Vagina (tissue), 2 donors: ENCODE measurements around the gene ART1. TPM values are rescaled to one million over a fixed set of nuclear protein-coding genes. Genes with fewer than 3 reads are reported as not detected.

ENCODE experiments used
- DNase-seq, 2 donors: peaks; one replicate each; pipeline ENCODE4 v3.0.0-alpha.2; 2017; ENCODE audit errors: extremely low spot score in 2 of 2
- H3K27ac ChIP-seq: fragments of 200-600 bp; sonication (generic); one replicate; pipeline ENCODE4 v1.5.1; 2019
- H3K27me3 ChIP-seq: fragments of 200-600 bp; sonication (generic); one replicate; pipeline ENCODE4 v1.5.1; 2019
- H3K36me3 ChIP-seq, 2 donors: fragments of 200-600 bp; sonication (generic); one replicate each; pipeline ENCODE4 v1.5.1; 2017 to 2019
- H3K4me1 ChIP-seq: fragments of 200-600 bp; sonication (generic); one replicate; pipeline ENCODE4 v1.5.1; 2019
- H3K4me3 ChIP-seq, 2 donors: fragments of 200-600 bp; sonication (generic); 1 replicate in 1 of 2; 2 replicates in 1 of 2; pipeline ENCODE4 v1.5.1; 2016 to 2019
- H3K9me3 ChIP-seq: fragments of 200-600 bp; sonication (generic); one replicate; pipeline ENCODE4 v1.5.1; 2019
- POLR2A ChIP-seq, 2 donors: fragments of 450-650 bp; IDR thresholded peaks; one replicate each; pipeline ENCODE4 v1.6.1; 2017; ENCODE audit warnings: antibody characterized with exemption in 2 of 2, mild to moderate bottlenecking in 2 of 2, moderate library complexity in 2 of 2
- POLR2AphosphoS5 ChIP-seq, 2 donors: sonication (generic); formaldehyde crosslinking; IDR thresholded peaks; one replicate each; pipeline ENCODE4 v1.9.0; 2017; ENCODE audit warnings: antibody characterized with exemption in 2 of 2, mild to moderate bottlenecking in 2 of 2, low read depth in 1 of 2; ENCODE audit not compliant: insufficient read depth in 1 of 2
- intact Hi-C: fragments of 100-400 bp; cut with DNase I; formaldehyde crosslinking; loops from one replicate; pipeline ENCODE4 v1.15.1; 2023
- total RNA-seq: library from RNA; depleted of rRNA; stranded (reverse); fragments of >200 nt; gene quantifications from one replicate; pipeline ENCODE4 v1.2.3, GENCODE V29; 2016
- TF ChIP-seq, protein P1 (sequence below), 3 experiments: fragments of 450-650 bp in 2 of 3; fragments of 200-600 bp in 1 of 3; sonication (generic) in 1 of 3; IDR thresholded peaks; one replicate each; pipeline ENCODE4 v1.5.1; 2017 to 2019; ENCODE audit warnings: antibody characterized with exemption in 3 of 3, mild to moderate bottlenecking in 2 of 3, moderate library complexity in 2 of 3

Gene ART1
- total RNA-seq, 1 donor from 2014 or later, result not detected

DNA sequence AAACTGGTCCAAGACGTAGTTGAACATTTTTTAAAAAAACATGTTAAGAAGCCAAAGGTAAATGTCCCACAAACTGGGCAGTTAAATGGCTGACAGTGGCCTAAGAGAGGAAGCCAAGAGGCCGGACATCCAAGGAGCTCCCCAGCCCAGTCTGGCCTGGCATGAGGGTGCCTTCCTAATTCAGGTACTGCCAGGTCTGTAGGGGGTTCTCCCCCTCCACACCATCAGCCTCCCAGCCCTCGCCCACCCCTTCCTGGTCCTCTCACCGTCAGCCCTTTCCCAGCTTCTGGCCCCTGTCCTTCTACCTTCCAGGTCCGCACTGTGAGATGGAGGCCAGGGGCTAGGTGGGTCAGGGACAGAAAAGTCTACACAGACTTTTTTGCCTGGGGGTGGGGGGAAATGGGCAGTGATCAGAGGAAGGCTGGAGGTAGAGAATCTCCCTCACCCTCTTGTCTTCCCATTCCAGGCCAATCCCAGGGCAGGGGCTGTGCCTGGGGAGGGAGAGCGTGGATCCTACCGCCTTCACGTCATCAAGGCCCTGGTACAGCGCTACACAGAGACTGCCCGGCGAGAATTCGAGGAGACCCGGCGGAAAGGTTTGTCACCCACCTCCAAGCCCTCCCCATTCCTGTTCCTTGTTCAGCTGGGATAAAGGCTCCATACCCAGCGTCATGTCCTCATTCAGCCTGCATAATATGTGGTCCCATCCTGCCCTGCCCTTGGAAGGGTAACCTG lies 9.1 kb upstream of the ART1 start:
- TF ChIP-seq POLR2AphosphoS5 (IDR thresholded peaks at IDR 0.05; ENCODE audit: insufficient read depth in 1 of 2, low read depth in 1 of 2) (no peak), POLR2A (IDR thresholded peaks at IDR 0.05) (no peak)
- TF ChIP-seq, protein P1, sequence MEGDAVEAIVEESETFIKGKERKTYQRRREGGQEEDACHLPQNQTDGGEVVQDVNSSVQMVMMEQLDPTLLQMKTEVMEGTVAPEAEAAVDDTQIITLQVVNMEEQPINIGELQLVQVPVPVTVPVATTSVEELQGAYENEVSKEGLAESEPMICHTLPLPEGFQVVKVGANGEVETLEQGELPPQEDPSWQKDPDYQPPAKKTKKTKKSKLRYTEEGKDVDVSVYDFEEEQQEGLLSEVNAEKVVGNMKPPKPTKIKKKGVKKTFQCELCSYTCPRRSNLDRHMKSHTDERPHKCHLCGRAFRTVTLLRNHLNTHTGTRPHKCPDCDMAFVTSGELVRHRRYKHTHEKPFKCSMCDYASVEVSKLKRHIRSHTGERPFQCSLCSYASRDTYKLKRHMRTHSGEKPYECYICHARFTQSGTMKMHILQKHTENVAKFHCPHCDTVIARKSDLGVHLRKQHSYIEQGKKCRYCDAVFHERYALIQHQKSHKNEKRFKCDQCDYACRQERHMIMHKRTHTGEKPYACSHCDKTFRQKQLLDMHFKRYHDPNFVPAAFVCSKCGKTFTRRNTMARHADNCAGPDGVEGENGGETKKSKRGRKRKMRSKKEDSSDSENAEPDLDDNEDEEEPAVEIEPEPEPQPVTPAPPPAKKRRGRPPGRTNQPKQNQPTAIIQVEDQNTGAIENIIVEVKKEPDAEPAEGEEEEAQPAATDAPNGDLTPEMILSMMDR (IDR thresholded peaks at IDR 0.05), result no peak
- no peak for DNase-seq
- Histone ChIP-seq H3K27me3 (no peaks in the 10 kb centered on the region), H3K4me1 (no peaks in the 10 kb centered on the region), H3K9me3 (no peaks in the 10 kb centered on the region), H3K36me3 (no peaks in the 10 kb centered on the region), H3K27ac (no peak overlapping the region), H3K4me3 (no peak overlapping the region)
- intact Hi-C loops, result no loop called here

DNA sequence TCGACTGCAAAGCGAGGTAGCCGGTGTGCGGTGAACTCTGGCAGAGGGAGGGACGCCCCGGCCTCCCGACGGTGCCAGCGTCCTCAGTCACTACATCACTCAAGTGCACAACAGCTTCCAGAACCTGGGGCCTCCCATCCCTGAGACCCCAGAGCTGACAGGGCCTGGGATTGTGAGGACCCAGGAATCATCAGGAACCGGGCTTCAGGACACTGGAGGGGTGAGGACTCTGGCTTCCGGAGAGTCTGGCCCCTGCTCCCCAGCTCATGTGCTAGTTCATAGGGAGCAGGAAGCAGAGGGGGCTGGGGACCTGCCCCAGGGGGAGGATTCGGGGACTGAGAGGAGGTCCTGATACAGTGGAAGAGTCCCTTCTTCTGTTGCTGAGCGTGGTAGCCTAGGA lies 7.7 kb upstream of the ART1 start:
- Histone ChIP-seq H3K4me1 (peaks cover 4% of the 10 kb centered on the region), H3K4me3 (no peak overlapping the region), H3K27ac (no peak overlapping the region), H3K27me3 (no peaks in the 10 kb centered on the region), H3K36me3 (no peaks in the 10 kb centered on the region), H3K9me3 (no peaks in the 10 kb centered on the region)
- intact Hi-C loops, result no loop called here
- TF ChIP-seq POLR2AphosphoS5 (IDR thresholded peaks at IDR 0.05; ENCODE audit: insufficient read depth in 1 of 2, low read depth in 1 of 2), result no peak
- no peak for TF ChIP-seq POLR2A (IDR thresholded peaks at IDR 0.05)
- TF ChIP-seq, protein P1 (IDR thresholded peaks at IDR 0.05), result no peak
- no peak for DNase-seq

DNA sequence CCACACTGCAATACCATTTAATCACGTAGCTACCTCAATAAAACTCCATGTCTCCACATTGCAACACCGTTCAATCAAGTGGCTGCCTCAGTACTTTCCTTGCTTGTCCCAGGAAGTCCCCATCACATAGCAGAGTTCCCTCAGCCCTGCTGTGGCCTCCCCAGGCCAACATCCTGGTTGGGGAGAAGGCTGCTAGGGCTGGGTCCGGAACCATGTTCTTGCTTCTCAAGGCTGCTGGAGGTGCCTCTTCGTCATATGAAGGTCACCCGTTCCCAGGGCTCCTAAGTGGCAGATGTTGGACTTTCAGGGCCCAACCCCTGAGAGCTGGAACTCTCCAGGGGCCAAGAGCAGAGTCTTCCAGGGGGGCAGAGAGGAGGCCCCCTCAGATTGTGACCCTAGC lies 6.4 kb upstream of the ART1 start:
- no peaks in the 10 kb centered on the region for H3K9me3 ChIP-seq
- no peak overlapping the region for H3K4me3 ChIP-seq
- intact Hi-C loops, result no loop called here
- no peak for DNase-seq
- H3K27me3 ChIP-seq, result no peaks in the 10 kb centered on the region
- no peak for TF ChIP-seq POLR2AphosphoS5 (IDR thresholded peaks at IDR 0.05; ENCODE audit: insufficient read depth in 1 of 2, low read depth in 1 of 2)
- TF ChIP-seq, protein P1 (IDR thresholded peaks at IDR 0.05), result no peak
- no peak overlapping the region for H3K27ac ChIP-seq
- peaks cover 17% of the 10 kb centered on the region for H3K4me1 ChIP-seq
- no peaks in the 10 kb centered on the region for H3K36me3 ChIP-seq

DNA sequence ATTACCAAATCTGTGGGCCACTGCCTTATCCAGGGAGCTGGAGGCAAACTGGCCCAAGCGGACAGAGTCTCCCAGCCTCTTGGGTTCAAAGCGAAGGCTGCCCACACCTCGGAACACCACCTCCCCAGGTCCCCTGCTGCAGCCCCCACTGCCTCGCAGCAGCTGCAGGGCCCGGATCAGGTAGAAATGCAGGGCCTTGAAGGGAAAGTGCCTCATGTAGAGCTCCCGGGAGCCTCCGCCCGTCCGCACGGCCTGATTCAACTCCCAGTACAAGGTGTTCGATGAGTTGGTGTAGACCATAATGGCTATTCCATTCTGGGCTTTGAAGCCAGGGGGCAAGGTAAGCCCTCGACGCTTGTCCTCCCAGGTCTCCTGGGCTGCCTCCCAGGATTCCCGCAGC lies 5.1 kb upstream of the ART1 start:
- H3K9me3 ChIP-seq, result no peaks in the 10 kb centered on the region
- H3K4me1 ChIP-seq, result peaks cover 17% of the 10 kb centered on the region
- TF ChIP-seq POLR2A (IDR thresholded peaks at IDR 0.05), result no peak
- TF ChIP-seq POLR2AphosphoS5 (IDR thresholded peaks at IDR 0.05; ENCODE audit: insufficient read depth in 1 of 2, low read depth in 1 of 2), result no peak
- TF ChIP-seq, protein P1 (IDR thresholded peaks at IDR 0.05), result no peak
- no peak for DNase-seq
- H3K36me3 ChIP-seq, result no peaks in the 10 kb centered on the region
- no peak overlapping the region for H3K4me3 ChIP-seq
- H3K27ac ChIP-seq, result no peak overlapping the region
- intact Hi-C loops, result no loop called here
- H3K27me3 ChIP-seq, result no peaks in the 10 kb centered on the region

DNA sequence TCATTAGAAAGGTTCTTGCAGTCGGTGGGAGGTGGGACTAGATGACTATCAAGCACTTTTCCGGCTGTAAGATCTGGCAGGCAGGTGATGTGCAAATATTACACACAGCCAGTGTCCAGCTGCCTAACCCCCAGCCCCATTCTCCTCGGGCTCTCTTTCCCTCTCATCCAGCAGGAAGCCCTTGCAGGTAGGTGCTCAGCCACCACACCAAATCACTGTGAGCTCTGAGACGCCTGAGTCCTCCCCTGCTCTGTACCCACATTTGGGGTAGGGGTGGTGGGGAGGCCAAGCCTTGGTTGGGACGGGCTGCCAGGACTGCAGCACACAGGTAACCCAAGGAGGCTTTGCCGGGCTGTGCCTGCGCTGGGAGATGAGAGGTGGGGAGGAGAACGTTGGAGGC lies 3.7 kb upstream of the ART1 start:
- Histone ChIP-seq H3K27me3 (no peaks in the 10 kb centered on the region), H3K4me3 (no peak overlapping the region), H3K27ac (peak overlapping the region; percentile 82), H3K9me3 (no peaks in the 10 kb centered on the region), H3K36me3 (no peaks in the 10 kb centered on the region), H3K4me1 (peaks cover 17% of the 10 kb centered on the region)
- no peak for TF ChIP-seq POLR2AphosphoS5 (IDR thresholded peaks at IDR 0.05; ENCODE audit: insufficient read depth in 1 of 2, low read depth in 1 of 2)
- TF ChIP-seq, protein P1 (IDR thresholded peaks at IDR 0.05), result no peak
- no peak for TF ChIP-seq POLR2A (IDR thresholded peaks at IDR 0.05)
- intact Hi-C loops, result no loop called here
- DNase-seq, result no peak
